MM.1S (cell line): ENCODE data around the gene MYO16.

Experiments
- DNase-seq: peaks from one replicate; pipeline ENCODE4 v3.0.0-alpha.2; 2015
- H2AFZ ChIP-seq: fragments of 300-600 bp; sonication (generic); 2 replicates; pipeline ENCODE4 v1.6.0; 2016; ENCODE audit warnings: antibody characterized with exemption, low read length
- H3F3A ChIP-seq: fragments of 300-600 bp; sonication (generic); 2 replicates; pipeline ENCODE4 v1.6.1; 2016; ENCODE audit warnings: mild to moderate bottlenecking, antibody characterized with exemption, low read length, moderate library complexity, mixed read lengths; ENCODE audit not compliant: insufficient read depth
- H3K27ac ChIP-seq: fragments of 300-600 bp; sonication (generic); 2 replicates; pipeline ENCODE4 v1.5.1; 2016; ENCODE audit warnings: mild to moderate bottlenecking, low read length
- H3K27me3 ChIP-seq: fragments of 300-600 bp; sonication (generic); replicated peaks from 2 replicates; pipeline ENCODE4 v1.6.0; 2016; ENCODE audit warnings: low read length; ENCODE audit not compliant: insufficient read depth
- H3K36me3 ChIP-seq: fragments of 300-600 bp; sonication (generic); replicated peaks from 2 replicates; pipeline ENCODE4 v1.6.1; 2016; ENCODE audit warnings: mild to moderate bottlenecking, low read length, mixed read lengths; ENCODE audit not compliant: insufficient read depth
- H3K4me1 ChIP-seq: fragments of 300-600 bp; sonication (generic); 2 replicates; pipeline ENCODE4 v1.6.1; 2016; ENCODE audit warnings: low read length, mixed read lengths
- H3K4me2 ChIP-seq: fragments of 300-600 bp; sonication (generic); 2 replicates; pipeline ENCODE4 v1.6.0; 2016; ENCODE audit warnings: low read depth, low read length
- H3K4me3 ChIP-seq: fragments of 300-600 bp; sonication (generic); 2 replicates; pipeline ENCODE4 v1.5.1; 2016; ENCODE audit warnings: low read length, mixed read lengths
- H3K79me2 ChIP-seq: fragments of 300-600 bp; sonication (generic); 2 replicates; pipeline ENCODE4 v1.6.1; 2016; ENCODE audit warnings: mixed run types, low read length, mixed read lengths
- H3K9ac ChIP-seq: fragments of 300-600 bp; sonication (generic); 2 replicates; pipeline ENCODE4 v1.6.1; 2016; ENCODE audit warnings: low read length, mixed read lengths
- H3K9me2 ChIP-seq: fragments of 300-600 bp; sonication (generic); replicated peaks from 2 replicates; pipeline ENCODE4 v1.6.1; 2016; ENCODE audit warnings: mild to moderate bottlenecking, low read length, mixed read lengths; ENCODE audit not compliant: insufficient read depth
- H3K9me3 ChIP-seq: fragments of 300-600 bp; sonication (generic); replicated peaks from 2 replicates; pipeline ENCODE4 v1.6.1; 2016; ENCODE audit warnings: mild to moderate bottlenecking, low read length, mixed read lengths; ENCODE audit not compliant: insufficient read depth
- H4K20me1 ChIP-seq: fragments of 300-600 bp; sonication (generic); 2 replicates; pipeline ENCODE4 v1.6.1; 2016; ENCODE audit warnings: mild to moderate bottlenecking, low read length, moderate library complexity, mixed read lengths; ENCODE audit not compliant: insufficient read depth
- EZH2 ChIP-seq: fragments of 300-600 bp; sonication (generic); optimal IDR thresholded peaks from 2 replicates; pipeline ENCODE3; 2017; ENCODE audit warnings: low read depth, mild to moderate bottlenecking, antibody characterized with exemption, low read length, mixed read lengths
- EZH2phosphoT487 ChIP-seq: fragments of 300-600 bp; sonication (generic); IDR thresholded peaks from 2 replicates; pipeline ENCODE4 v1.6.1; 2018; ENCODE audit warnings: antibody characterized with exemption, low read length
- TF ChIP-seq, protein P1 (sequence below): fragments of 300-600 bp; sonication (generic); IDR thresholded peaks from 2 replicates; pipeline ENCODE4 v1.5.1; 2016; ENCODE audit warnings: antibody characterized with exemption, low read length, mixed read lengths

Gene MYO16

DNA sequence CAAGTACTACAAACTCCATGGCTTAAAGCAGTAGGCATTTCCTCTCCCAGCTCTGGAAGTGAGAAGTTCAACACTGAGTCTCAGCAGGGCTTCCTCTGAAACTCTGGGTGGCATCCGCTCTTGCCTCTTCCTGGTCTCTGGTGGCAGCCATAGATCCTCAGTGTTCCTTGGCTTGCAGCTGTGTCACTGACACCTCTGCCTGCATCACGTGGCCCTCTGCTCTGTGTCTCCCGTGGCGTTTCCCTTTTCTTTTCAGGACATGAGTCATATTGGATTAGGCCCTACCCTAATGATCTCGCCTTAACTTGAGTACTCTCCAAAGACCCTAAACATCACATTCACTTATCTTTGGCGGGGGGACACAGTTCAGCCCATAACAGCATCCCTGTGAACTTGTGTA, 466.7 kb downstream of the MYO16 start:
- Histone ChIP-seq H3K4me1 (no peaks in the 10 kb centered on the region), H2AFZ (no peak overlapping the region), H3K27ac (no peak overlapping the region), H3K9ac (no peak overlapping the region), H3K27me3 (no peaks in the 10 kb centered on the region), H4K20me1 (no peaks in the 10 kb centered on the region), H3K4me3 (no peak overlapping the region), H3K36me3 (no peaks in the 10 kb centered on the region), H3K4me2 (no peak overlapping the region), H3F3A (no peaks in the 10 kb centered on the region), H3K9me3 (no peaks in the 10 kb centered on the region), H3K9me2 (no peaks in the 10 kb centered on the region), H3K79me2 (no peaks in the 10 kb centered on the region)
- DNase-seq, result no peak
- no peak for TF ChIP-seq EZH2
- TF ChIP-seq EZH2phosphoT487, result no peak
- TF ChIP-seq, protein P1, sequence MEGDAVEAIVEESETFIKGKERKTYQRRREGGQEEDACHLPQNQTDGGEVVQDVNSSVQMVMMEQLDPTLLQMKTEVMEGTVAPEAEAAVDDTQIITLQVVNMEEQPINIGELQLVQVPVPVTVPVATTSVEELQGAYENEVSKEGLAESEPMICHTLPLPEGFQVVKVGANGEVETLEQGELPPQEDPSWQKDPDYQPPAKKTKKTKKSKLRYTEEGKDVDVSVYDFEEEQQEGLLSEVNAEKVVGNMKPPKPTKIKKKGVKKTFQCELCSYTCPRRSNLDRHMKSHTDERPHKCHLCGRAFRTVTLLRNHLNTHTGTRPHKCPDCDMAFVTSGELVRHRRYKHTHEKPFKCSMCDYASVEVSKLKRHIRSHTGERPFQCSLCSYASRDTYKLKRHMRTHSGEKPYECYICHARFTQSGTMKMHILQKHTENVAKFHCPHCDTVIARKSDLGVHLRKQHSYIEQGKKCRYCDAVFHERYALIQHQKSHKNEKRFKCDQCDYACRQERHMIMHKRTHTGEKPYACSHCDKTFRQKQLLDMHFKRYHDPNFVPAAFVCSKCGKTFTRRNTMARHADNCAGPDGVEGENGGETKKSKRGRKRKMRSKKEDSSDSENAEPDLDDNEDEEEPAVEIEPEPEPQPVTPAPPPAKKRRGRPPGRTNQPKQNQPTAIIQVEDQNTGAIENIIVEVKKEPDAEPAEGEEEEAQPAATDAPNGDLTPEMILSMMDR, result no peak

GRCh38 chr13:109100705-109101304, 471.4 kb downstream of the MYO16 start:
- Histone ChIP-seq H3K4me3 (no peak overlapping the region), H3K36me3 (no peaks in the 10 kb centered on the region), H3K4me1 (no peaks in the 10 kb centered on the region), H3K9me3 (no peaks in the 10 kb centered on the region), H3K9me2 (no peaks in the 10 kb centered on the region), H2AFZ (no peak overlapping the region), H3K27ac (no peak overlapping the region), H3K9ac (no peak overlapping the region), H3K27me3 (no peaks in the 10 kb centered on the region), H3K4me2 (no peak overlapping the region), H3K79me2 (no peaks in the 10 kb centered on the region), H4K20me1 (no peaks in the 10 kb centered on the region), H3F3A (no peaks in the 10 kb centered on the region)
- no peak for DNase-seq
- TF ChIP-seq EZH2phosphoT487 (no peak), EZH2 (no peak)
- TF ChIP-seq, protein P1, result no peak

DNA sequence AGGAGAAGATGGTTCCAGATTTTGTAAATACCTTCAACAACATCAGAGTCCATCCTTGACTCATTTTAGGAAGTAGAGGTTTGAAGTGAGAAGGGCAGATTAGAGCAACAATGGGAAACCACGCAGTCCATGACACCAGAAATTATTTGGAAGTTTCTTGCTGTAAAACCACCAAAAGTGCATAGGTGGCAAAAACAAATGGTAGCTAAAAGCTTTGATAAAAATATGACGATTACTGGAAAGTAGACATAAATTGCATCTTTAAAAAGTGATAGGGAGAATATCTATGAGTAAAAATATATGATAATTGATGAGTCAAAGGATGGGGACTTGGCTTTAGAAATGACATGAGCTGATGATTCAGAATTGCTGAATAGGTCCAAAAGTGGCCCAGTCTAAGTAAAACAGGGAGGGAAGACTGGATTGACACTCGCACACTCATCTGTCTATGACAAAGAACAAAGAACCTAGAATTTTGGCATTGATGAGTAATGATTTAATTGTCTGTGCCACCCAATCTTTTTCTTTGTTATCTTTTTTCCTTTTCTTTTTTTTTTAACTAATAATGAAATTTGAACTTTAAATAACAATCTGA, 472.2 kb downstream of the MYO16 start:
- H3K79me2 ChIP-seq, result no peaks in the 10 kb centered on the region
- no peak overlapping the region for H3K4me2 ChIP-seq
- H3K27ac ChIP-seq, result no peak overlapping the region
- no peaks in the 10 kb centered on the region for H4K20me1 ChIP-seq
- H3K36me3 ChIP-seq, result no peaks in the 10 kb centered on the region
- no peaks in the 10 kb centered on the region for H3K27me3 ChIP-seq
- no peak overlapping the region for H3K4me3 ChIP-seq
- no peaks in the 10 kb centered on the region for H3F3A ChIP-seq
- no peak overlapping the region for H2AFZ ChIP-seq
- H3K9me3 ChIP-seq, result no peaks in the 10 kb centered on the region
- H3K4me1 ChIP-seq, result no peaks in the 10 kb centered on the region
- H3K9me2 ChIP-seq, result no peaks in the 10 kb centered on the region
- TF ChIP-seq, protein P1, result no peak
- TF ChIP-seq EZH2phosphoT487 (no peak), EZH2 (no peak)
- no peak overlapping the region for H3K9ac ChIP-seq
- no peak for DNase-seq
